Calu3 (cell line): ENCODE results near the gene CDCA7L. TPM values are rescaled to one million over a fixed set of nuclear protein-coding genes. Genes with fewer than 3 reads are reported as not detected.

Experiments
- BruUV-seq: library from RNA; stranded (reverse); fragments of 400-500 nt; replicated peaks from 2 replicates; lab custom pipeline; 2021; lab: Mats Ljungman, UMichigan
- CTCF ChIA-PET: fragments of 300-600 bp; sonication (Branson Sonifier 250); formaldehyde crosslinking; loops from one replicate; lab custom pipeline; 2022; ENCODE audit warnings: antibody characterized with exemption; lab: Charles Lee
- DNase-seq: peaks from one replicate; pipeline ENCODE4 v3.0.0; 2022
- H3K27ac Mint-ChIP-seq: one replicate; pipeline ENCODE4 v1.8.0; 2022; ENCODE audit warnings: mixed read lengths; ENCODE audit not compliant: unreplicated experiment
- H3K27me3 Mint-ChIP-seq: one replicate; pipeline ENCODE4 v1.8.0; 2022; ENCODE audit warnings: mixed read lengths; ENCODE audit not compliant: unreplicated experiment
- H3K36me3 Mint-ChIP-seq: one replicate; pipeline ENCODE4 v1.8.0; 2022; ENCODE audit warnings: mild to moderate bottlenecking, moderate library complexity, mixed read lengths; ENCODE audit not compliant: insufficient read depth, unreplicated experiment
- H3K4me1 Mint-ChIP-seq: one replicate; pipeline ENCODE4 v1.8.0; 2022; ENCODE audit warnings: mild to moderate bottlenecking, low read depth, mixed read lengths; ENCODE audit not compliant: unreplicated experiment
- H3K4me3 Mint-ChIP-seq: one replicate; pipeline ENCODE4 v1.8.0; 2022; ENCODE audit warnings: mild to moderate bottlenecking, low read depth, moderate library complexity, mixed read lengths; ENCODE audit not compliant: unreplicated experiment
- H3K9me3 Mint-ChIP-seq: one replicate; pipeline ENCODE4 v1.8.0; 2022; ENCODE audit warnings: low read depth, mixed read lengths; ENCODE audit not compliant: unreplicated experiment
- intact Hi-C: fragments of 100-400 bp; cut with micrococcal nuclease; formaldehyde crosslinking; loops from one replicate; pipeline ENCODE4 v1.10.0; 2022; ENCODE audit not compliant: unreplicated experiment
- total RNA-seq: library from RNA; stranded (reverse); gene quantifications from 2 replicates; pipeline ENCODE4 v1.2.3, GENCODE V29; 2022
- TF ChIP-seq, protein P1 (sequence below): fragments of 200-600 bp; IDR thresholded peaks from one replicate; pipeline ENCODE4 v1.8.0; 2022; ENCODE audit warnings: antibody characterized with exemption; ENCODE audit not compliant: unreplicated experiment

CDCA7L gene
- total RNA-seq, 1 experiment from 2014 or later, result 76.3 TPM

DNA sequence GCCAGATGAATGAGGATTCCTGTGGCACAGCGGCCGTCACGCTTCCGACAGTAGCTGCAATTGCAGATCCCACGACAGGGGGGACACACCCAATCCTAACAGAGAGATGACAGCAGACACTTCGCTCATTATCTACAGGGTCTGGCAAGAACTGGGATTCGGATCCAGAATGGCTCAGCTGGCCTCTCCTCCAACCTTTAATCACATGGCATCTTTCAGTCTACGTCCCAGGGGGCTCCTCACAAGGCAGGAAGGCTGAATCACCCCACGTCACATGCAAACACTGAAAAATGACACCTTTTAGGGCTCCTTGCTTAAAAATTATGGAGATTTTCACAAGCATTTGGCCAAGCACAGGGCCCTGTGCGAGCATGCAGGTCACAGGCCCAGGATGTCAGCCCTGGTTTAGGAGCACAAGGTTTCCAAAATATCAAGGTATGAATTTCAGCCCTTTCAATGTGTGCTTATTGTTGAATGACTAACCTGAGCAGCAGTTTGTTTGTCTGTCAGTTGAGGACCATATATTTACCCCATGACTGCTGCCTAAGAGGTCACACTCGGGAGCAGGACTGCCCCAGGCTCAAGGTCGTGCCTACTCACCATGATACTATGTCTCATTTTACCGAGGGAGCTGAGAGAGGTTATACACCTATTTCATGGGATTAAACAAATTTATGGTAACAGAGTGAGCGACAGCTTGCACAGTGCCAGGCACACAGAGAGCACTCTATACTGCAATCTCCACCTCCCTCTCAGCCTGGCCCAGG lies 42.5 kb downstream of the CDCA7L start:
- no TSS peak for BruUV-seq
- TF ChIP-seq, protein P1, sequence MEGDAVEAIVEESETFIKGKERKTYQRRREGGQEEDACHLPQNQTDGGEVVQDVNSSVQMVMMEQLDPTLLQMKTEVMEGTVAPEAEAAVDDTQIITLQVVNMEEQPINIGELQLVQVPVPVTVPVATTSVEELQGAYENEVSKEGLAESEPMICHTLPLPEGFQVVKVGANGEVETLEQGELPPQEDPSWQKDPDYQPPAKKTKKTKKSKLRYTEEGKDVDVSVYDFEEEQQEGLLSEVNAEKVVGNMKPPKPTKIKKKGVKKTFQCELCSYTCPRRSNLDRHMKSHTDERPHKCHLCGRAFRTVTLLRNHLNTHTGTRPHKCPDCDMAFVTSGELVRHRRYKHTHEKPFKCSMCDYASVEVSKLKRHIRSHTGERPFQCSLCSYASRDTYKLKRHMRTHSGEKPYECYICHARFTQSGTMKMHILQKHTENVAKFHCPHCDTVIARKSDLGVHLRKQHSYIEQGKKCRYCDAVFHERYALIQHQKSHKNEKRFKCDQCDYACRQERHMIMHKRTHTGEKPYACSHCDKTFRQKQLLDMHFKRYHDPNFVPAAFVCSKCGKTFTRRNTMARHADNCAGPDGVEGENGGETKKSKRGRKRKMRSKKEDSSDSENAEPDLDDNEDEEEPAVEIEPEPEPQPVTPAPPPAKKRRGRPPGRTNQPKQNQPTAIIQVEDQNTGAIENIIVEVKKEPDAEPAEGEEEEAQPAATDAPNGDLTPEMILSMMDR, result no peak
- intact Hi-C loops, result no loop called here
- Mint-ChIP-seq H3K36me3 (peaks cover 10% of the 10 kb centered on the region), H3K27me3 (no peaks in the 10 kb centered on the region), H3K27ac (no peak overlapping the region), H3K4me3 (no peak overlapping the region), H3K4me1 (no peaks in the 10 kb centered on the region), H3K9me3 (no peaks in the 10 kb centered on the region)
- no peak for DNase-seq
- CTCF ChIA-PET, result no interaction called here

DNA sequence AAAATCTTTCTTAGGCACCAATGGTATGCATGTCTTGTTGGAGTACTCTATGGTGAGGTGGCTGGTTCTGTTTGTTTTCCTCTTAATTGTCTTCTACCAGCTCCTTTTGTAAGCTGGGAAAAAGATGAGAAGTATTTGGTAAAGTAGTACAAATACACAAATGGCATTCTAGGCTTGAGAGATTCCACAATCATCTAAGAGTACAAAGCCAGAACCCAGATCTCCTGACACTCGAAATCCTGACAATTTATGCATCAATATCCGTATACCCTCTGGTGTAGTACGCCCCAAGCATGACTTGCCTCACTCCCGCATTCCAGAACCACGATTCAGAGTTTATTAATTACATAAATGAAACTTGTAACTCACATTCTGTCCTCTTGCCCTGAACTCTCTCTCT lies 43.5 kb downstream of the CDCA7L start:
- Mint-ChIP-seq H3K9me3 (no peaks in the 10 kb centered on the region), H3K27ac (no peak overlapping the region), H3K4me3 (no peak overlapping the region), H3K27me3 (no peaks in the 10 kb centered on the region), H3K36me3 (peaks cover 7% of the 10 kb centered on the region), H3K4me1 (no peaks in the 10 kb centered on the region)
- no peak for DNase-seq
- intact Hi-C loops, result no loop called here
- TF ChIP-seq, protein P1, result no peak
- BruUV-seq, result no TSS peak
- CTCF ChIA-PET, result no interaction called here

DNA sequence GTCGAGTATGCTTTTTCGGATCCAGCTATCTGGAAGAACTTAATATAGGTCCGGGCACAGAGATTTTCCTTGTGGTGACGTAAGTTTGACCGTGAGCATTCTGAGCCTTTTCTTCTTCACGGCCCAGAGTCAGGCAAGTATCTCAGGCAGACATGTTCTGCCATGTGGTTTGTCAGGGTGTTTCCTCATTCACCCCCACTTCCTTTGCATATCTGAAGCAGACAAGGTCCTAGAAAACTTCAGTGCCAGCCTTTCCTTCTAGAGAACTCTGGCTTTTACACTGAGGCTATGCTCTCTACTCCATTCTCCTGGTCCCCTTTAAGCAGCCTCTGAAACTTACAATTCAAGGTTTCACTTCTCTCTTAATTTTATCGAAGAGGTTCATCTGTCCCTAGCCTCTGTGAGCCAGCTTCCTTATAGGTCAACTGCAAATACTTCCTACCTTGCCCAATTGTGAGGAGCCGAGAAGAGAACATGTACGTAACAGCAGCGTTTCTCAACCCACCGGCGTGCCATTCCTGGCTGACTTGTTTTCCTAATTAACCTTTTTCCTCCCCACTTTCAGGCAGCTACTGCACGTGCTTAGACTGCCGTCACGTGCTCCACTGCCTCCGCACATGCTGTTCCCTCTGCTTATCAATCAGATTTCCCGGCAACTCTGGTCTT lies 47.3 kb downstream of the CDCA7L start:
- H3K27ac Mint-ChIP-seq, result no peak overlapping the region
- H3K4me3 Mint-ChIP-seq, result no peak overlapping the region
- intact Hi-C loops, result no loop called here
- no peaks in the 10 kb centered on the region for H3K27me3 Mint-ChIP-seq
- H3K4me1 Mint-ChIP-seq, result no peaks in the 10 kb centered on the region
- TF ChIP-seq, protein P1, result no peak
- H3K9me3 Mint-ChIP-seq, result no peaks in the 10 kb centered on the region
- no peak for DNase-seq
- no peaks in the 10 kb centered on the region for H3K36me3 Mint-ChIP-seq
- BruUV-seq, result no TSS peak
- CTCF ChIA-PET, result no interaction called here

DNA sequence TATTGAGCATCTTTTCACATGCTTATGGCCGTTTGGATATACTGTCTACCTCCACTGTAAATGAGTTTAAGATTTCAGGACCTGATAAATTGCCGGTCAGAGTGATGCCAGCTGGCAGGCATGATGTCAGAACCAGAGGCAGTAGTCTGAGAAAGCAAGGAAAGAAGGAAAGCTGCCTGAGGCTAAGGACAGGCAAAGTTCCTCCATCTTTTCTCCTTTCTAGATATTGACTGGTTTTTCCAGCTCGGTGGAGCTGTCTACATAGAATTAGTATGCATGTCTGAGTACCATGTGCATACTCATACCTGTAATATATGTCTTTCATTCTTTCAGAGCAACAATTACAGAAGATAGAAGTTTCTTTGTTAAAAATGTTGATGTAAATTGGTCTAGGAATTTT lies 52.3 kb downstream of the CDCA7L start:
- CTCF ChIA-PET, result no interaction called here
- TF ChIP-seq, protein P1, result no peak
- Mint-ChIP-seq H3K4me3 (no peak overlapping the region), H3K9me3 (no peaks in the 10 kb centered on the region), H3K27me3 (no peaks in the 10 kb centered on the region), H3K27ac (no peak overlapping the region), H3K4me1 (no peaks in the 10 kb centered on the region), H3K36me3 (no peaks in the 10 kb centered on the region)
- DNase-seq, result no peak
- BruUV-seq, result no TSS peak
- intact Hi-C loops, result no loop called here
